HG03571 (cell line): ENCODE results near the gene RALGAPA1.

Source experiments
- ATAC-seq: cut with Tn5 transposase; IDR thresholded peaks from one replicate; pipeline ENCODE4 v1.9.1; 2021; ENCODE audit not compliant: unreplicated experiment

Gene RALGAPA1

GRCh38 chr14:35551081-35551480, 258.0 kb downstream of the RALGAPA1 start:
- no peak for ATAC-seq

- ATAC-seq: no peak
Measured at GRCh38 chr14:35549551-35549950, 259.5 kb downstream of the RALGAPA1 start.

- no peak for ATAC-seq
Measured at GRCh38 chr14:35543006-35543405, 266.1 kb downstream of the RALGAPA1 start.

GRCh38 chr14:35539969-35540368, 269.1 kb downstream of the RALGAPA1 start:
- ATAC-seq: no peak

GRCh38 chr14:35535483-35536112, 273.5 kb downstream of the RALGAPA1 start:
- no peak for ATAC-seq

- no peak for ATAC-seq
Measured at GRCh38 chr14:35534873-35535482, 274.1 kb downstream of the RALGAPA1 start.

- ATAC-seq: peak; percentile 21
Measured at GRCh38 chr14:35534208-35534872, 274.8 kb downstream of the RALGAPA1 start.

GRCh38 chr14:35533357-35534207, 275.5 kb downstream of the RALGAPA1 start, which contains the start of gene INSM2:
TSS of gene INSM2 (plus strand) at chr14:35534164. CDS start at chr14:35534253, 89 bp downstream.
- ATAC-seq: peak; percentile 60

GRCh38 chr14:35532783-35533356, 276.2 kb downstream of the RALGAPA1 start:
- ATAC-seq: no peak

- no peak for ATAC-seq
Measured at GRCh38 chr14:35531960-35532747, 276.9 kb downstream of the RALGAPA1 start.

GRCh38 chr14:35526962-35527361, 282.1 kb downstream of the RALGAPA1 start:
- ATAC-seq: no peak

GRCh38 chr14:35525695-35526094, 283.4 kb downstream of the RALGAPA1 start:
- ATAC-seq: no peak

GRCh38 chr14:35519986-35520385, 289.1 kb downstream of the RALGAPA1 start:
- no peak for ATAC-seq

GRCh38 chr14:35515916-35516315, 293.2 kb downstream of the RALGAPA1 start:
- ATAC-seq: no peak

GRCh38 chr14:35512765-35513164, 296.3 kb downstream of the RALGAPA1 start:
- ATAC-seq: no peak

GRCh38 chr14:35509846-35510245, 299.2 kb downstream of the RALGAPA1 start:
- no peak for ATAC-seq

GRCh38 chr14:35506927-35507326, 302.2 kb downstream of the RALGAPA1 start:
- ATAC-seq: no peak

- no peak for ATAC-seq
Measured at GRCh38 chr14:35506461-35506860, 302.6 kb downstream of the RALGAPA1 start.

GRCh38 chr14:35504260-35504659, 304.8 kb downstream of the RALGAPA1 start:
- no peak for ATAC-seq

GRCh38 chr14:35503646-35504045, 305.4 kb downstream of the RALGAPA1 start:
- ATAC-seq: no peak
